Measurements from ENCODE around the gene LRRFIP1. TPM values are rescaled to one million over a fixed set of nuclear protein-coding genes. Genes with fewer than 3 reads are reported as not detected.

Gene LRRFIP1
- total and polyA plus RNA-seq, 2 of the 13 experiments (the other 11 are each of a cell fraction or from before 2014, with no cell fraction given): 15.9 to 40.5 TPM

- no peak for TF ChIP-seq ZUFSP (CRISPR knock-in tag; IDR thresholded peaks at IDR 0.05; ENCODE audit: borderline replicate concordance)
- TF ChIP-seq SOX13 (IDR thresholded peaks at IDR 0.05): no peak
- TF ChIP-seq SOX13 (CRISPR knock-in tag; conservative IDR thresholded peaks at IDR 0.05 in 1 of 2, IDR thresholded peaks at IDR 0.05 in 1 of 2): no peak
- TF ChIP-seq PRPF4 (IDR thresholded peaks at IDR 0.05; ENCODE audit: low read depth, low read length, poor library complexity, severe bottlenecking): no peak
- peak; percentile 22; the same call in 1 of the 2 replicates for TF ChIP-seq MAFF (IDR thresholded peaks at IDR 0.05; ENCODE audit: low read depth, low read length)
- TF ChIP-seq USF2 (IDR thresholded peaks at IDR 0.05; ENCODE audit: low read depth, low read length): no peak
- no peak for TF ChIP-seq USF2 (CRISPR knock-in tag; IDR thresholded peaks at IDR 0.05; ENCODE audit: borderline replicate concordance)
- TF ChIP-seq SMAD3 (CRISPR knock-in tag; IDR thresholded peaks at IDR 0.05): no peak
- TF ChIP-seq THRA (CRISPR knock-in tag; IDR thresholded peaks at IDR 0.05; ENCODE audit: borderline replicate concordance): no peak
- no peak for TF ChIP-seq TRIM24 (CRISPR knock-in tag; IDR thresholded peaks at IDR 0.05)
- no peak for TF ChIP-seq DMTF1 (CRISPR knock-in tag; IDR thresholded peaks at IDR 0.05)
- TF ChIP-seq BHLHE40 (IDR thresholded peaks at IDR 0.05; ENCODE audit: low read length): peak; percentile 4; the same call in 1 of the 2 replicates
- TF ChIP-seq TP53 (CRISPR knock-in tag; conservative IDR thresholded peaks at IDR 0.05): no peak
- no peak for TF ChIP-seq ZNF687 (CRISPR knock-in tag; IDR thresholded peaks at IDR 0.05)
- no peak for TF ChIP-seq ZNF317 (CRISPR knock-in tag; IDR thresholded peaks at IDR 0.05)
- TF ChIP-seq ZNF33A (CRISPR knock-in tag; IDR thresholded peaks at IDR 0.05; ENCODE audit: borderline replicate concordance): no peak
- TF ChIP-seq ZNF558 (CRISPR knock-in tag; IDR thresholded peaks at IDR 0.05; ENCODE audit: borderline replicate concordance): no peak
- TF ChIP-seq FOSL2 (CRISPR knock-in tag; IDR thresholded peaks at IDR 0.05): peak; percentile 88
- no peak for TF ChIP-seq DPF2 (CRISPR knock-in tag; IDR thresholded peaks at IDR 0.05; ENCODE audit: borderline replicate concordance, low read depth)
Measured at GRCh38 chr2:237731663-237732062, 104.3 kb downstream of the LRRFIP1 start (continued).

All from HepG2 (cell line).